ENCODE results near the gene STYXL1.
"Not testable (repeated sequence)": the region's sequence is repeated elsewhere in the genome, so short reads cannot be mapped to it uniquely, and the experiment has no call there.

STYXL1 gene

DNA sequence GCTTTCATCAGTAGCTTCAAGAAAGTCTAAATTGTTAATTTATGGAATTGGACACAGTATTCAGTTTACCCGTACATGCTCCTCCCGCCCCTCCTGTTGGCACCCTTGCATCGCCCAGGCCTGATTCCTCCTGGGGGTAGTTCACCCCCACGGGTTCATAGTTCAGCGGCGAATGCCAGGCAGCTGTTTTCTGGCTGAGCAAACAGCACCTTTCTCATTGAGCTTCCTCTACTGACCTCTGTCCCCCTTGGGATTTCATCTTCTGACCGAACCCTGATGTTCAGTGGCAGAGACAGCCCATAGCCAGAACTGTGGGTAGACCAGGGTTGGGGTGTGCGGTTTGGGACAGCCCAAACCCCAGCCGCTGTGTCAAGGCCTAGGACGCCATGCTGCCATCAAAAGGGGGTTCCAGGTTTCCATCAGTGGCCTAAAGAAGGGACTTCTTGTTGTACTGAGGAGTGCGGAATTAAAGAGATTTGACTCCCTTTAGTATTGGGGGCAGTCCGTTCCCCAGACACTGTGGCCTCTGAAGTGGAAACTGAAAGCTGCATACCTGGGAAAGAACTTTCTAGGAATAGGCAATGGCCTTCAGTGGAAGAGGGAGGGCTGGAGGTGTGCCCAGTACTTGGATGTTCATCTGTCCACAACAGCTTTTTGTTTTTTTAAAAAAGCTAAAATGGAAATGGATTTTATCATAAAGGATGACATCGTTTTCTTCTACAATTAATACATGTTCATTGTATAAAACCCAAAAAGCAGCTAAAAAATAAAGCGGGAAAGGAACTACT, 19.1 kb upstream of the STYXL1 start:
- DNase-seq (ENCODE audit: low read depth in 2 of 2): no peak

DNA sequence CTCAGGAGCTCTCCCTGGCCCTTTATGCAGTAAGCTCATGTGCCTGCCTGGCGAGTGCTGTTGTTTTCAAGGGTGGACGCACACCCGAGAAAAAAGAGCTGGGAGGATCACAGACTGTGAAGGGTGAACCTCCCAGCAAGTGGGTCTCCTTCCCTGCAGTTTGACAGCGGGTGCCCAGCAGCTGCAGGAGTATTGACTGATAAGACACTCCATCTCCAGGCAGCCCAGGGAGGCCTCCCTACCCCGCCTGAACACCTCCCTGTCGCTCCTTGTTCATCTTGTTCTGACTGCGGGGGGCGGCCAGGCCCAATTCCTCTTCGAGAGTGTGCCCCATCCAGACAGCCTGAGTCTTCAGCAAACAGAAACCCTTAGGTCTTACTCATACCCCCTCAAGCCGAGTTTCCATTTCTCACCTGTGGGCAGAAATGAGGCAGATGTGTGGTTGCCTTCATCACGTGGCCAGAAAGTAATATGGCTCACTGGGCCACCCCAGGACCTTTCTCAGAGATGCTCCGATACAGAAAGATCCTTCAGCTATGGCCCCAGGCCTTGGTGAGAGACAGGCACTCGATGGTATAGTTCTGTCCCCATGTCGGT, 17.3 kb upstream of the STYXL1 start:
- DNase-seq (ENCODE audit: low read depth in 2 of 2): no peak

- no peak for DNase-seq (ENCODE audit: low read depth in 2 of 2)
Observed at GRCh38 chr7:76064208-76064970, 16.6 kb upstream of the STYXL1 start.

DNA sequence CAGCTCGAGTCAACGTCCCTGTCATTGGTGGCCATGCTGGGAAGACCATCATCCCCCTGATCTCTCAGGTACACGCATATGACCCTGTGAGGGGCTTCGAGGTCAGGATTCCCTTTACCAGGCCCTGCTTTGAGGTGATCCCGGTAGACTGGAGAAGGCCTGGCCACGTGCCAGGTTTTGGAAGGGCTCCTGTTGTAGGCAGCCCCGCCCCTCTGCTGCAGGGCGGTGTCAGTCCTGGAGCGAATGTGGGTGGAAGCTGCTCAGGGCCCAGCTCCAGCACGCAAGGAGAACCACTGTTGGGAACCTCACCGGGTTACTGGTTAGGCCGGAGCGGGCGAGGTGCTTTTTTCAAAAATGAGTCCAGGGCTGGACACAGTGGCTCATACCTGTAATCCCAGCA, 15.7 kb upstream of the STYXL1 start:
- DNase-seq (ENCODE audit: low read depth in 2 of 2): no peak

GRCh38 chr7:76063114-76063513, 15.3 kb upstream of the STYXL1 start:
- DNase-seq (ENCODE audit: low read depth in 2 of 2): no peak

DNA sequence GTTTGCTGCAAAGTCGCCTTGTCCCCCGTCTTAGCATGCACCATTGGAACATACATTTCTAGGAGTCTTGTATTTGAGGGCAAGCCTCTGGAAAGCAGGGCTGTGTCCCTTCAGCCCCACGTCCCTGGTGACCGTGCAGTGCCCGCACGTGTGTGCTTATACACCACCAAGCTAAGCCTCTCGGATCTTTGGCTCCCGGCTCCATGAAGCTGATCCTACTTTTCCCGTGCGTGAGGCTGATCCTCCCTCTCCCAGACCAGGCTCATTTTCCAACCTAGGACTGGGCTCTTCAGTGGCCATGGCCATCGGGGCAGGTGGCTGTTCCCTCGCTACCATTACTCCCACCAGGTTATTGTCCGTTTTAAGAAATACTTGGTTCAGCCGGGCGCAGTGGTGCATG, 14.5 kb upstream of the STYXL1 start:
- no peak for DNase-seq (ENCODE audit: low read depth in 2 of 2)

DNA sequence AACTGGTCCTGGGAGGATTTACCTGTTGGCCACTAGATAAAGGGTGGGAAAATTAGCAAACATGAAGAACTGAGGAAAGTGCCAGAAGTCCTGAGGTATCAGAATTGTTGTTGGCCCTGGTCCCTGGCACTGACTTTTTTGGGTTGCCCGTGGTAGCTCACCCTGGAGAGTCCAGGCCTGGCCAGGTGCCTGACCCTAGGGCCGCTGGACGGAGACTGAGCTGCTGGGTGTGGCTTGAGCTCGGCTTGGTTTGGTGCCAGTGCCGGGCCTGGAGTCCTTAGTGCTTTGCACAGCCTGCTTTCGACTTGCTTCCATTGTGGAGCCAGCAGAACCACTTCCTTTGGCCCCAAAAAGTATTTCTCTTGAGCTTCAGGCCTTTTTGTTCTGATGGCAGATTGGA, 13.0 kb upstream of the STYXL1 start:
- DNase-seq (ENCODE audit: low read depth in 2 of 2): no peak

GRCh38 chr7:76058745-76059144, 10.9 kb upstream of the STYXL1 start:
- not testable (repeated sequence) for DNase-seq (ENCODE audit: low read depth in 2 of 2)

- DNase-seq (ENCODE audit: low read depth in 2 of 2): no peak
Observed at GRCh38 chr7:76057813-76058145, 10.0 kb upstream of the STYXL1 start.

DNA sequence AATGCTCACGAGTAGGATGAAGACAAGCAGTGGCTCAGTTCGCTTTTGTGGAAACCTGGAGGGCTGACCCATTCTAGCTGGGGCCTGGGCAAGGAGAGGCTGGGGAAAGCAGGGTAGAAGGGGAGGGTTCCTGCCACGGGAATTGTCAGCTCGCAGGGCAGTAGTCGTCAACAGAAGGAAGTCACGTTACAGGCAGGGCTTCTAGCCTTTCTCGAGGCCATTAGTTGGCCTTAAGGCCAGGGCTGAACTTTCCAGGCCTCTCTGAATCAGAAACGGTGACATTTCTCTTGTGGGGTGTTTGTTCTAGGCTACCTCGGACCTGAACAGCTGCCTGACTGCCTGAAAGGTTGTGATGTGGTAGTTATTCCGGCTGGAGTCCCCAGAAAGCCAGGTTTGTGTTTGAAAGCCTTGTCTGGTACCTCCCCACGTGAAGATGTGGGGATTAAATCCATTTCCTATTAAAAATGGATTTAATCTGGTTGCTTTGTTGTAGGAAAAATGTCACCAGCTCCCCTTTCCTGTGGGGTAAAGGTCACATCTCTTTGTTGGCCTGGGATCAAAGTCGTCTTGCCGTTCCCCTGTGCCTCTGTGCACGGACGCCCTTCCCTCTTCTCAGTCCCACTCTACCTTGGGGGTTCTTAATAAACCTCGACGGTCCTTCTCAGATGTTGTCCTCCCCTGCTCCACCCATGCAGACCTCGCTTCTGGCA, 9.5 kb upstream of the STYXL1 start:
- DNase-seq (ENCODE audit: low read depth in 2 of 2): no peak

DNA sequence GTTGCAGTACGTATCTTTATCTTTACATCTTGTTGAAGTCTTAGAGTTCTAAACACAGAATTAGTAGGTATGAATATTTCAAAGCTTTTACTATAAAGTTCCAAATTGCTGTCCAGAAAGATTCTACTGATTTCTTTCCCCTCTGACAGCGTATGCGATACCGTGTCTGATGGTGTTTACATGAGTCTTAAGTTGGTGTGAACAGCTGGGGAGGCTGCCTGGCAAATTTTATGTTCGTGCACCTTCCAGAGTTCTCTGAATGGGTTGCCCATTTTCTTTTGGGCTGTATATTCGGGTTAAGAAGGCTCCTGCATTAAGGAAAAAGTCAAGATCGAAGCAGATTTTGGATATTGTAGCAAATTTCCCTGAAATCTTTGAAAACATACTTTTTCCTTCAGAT, 8.4 kb upstream of the STYXL1 start:
- no peak for DNase-seq (ENCODE audit: low read depth in 2 of 2)

DNA sequence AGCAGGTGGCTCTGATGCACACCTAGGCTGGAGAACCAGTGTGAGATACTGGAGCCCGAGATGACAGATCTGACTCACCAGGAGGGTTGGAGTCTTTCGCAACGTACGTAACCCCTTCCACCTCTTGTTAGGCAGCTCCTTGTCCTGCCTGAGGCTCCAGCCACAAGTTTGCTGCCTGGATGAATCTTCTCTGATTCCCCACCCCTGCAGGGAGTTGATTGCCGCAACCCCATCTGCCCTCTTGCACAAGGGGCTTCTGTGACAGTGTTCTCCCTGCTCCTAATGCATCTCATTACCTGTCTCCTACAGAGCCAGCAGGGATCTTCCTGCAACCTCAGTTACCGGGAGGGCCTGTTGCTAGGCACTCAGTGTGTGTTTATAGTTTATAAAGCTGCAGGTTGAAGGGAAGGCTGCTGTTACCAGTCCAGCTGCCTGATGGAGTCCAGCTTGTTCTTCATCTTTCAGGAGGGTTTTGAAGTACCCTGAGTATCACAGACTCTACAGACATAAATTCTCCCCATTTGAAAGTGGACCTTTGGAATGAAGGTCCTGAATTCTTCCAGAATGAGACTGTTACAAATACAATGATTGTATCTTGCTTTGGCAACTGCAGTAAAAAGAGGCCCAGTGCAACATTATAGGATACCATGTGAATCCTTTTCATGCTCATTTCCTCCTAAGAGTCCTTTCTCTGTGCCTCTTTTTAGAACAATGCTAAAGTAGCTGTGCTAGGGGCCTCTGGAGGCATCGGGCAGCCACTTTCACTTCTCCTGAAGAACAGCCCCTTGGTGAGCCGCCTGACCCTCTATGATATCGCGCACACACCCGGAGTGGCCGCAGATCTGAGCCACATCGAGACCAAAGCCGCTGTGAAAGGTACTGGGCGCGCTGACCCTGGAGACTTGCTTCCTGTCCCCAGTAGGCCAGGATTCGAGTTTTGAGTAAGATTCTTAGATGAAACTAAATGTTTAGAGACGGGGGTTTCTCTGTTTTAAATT, 6.6 kb upstream of the STYXL1 start:
- DNase-seq (ENCODE audit: low read depth in 2 of 2): no peak

DNA sequence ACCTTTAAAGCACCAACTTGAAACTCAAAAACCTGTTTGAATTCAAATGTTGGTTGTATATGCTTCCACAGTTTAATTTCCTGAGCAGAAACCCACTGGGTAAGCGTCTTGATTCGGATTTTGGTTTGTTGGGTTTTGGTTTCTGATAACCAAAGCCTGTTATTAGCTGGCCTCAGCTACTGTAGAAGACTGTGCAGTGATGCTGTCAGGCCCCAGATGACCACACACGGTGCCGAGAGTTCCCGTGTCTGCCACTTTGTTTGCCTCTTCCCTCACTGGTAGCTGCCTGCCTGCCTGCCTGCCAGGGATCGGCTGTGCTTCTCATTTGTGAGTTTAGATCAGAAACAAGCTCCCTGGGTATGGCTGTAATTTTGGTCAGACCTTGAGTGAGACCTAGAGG, 5.7 kb upstream of the STYXL1 start:
- DNase-seq (ENCODE audit: low read depth in 2 of 2): no peak

DNA sequence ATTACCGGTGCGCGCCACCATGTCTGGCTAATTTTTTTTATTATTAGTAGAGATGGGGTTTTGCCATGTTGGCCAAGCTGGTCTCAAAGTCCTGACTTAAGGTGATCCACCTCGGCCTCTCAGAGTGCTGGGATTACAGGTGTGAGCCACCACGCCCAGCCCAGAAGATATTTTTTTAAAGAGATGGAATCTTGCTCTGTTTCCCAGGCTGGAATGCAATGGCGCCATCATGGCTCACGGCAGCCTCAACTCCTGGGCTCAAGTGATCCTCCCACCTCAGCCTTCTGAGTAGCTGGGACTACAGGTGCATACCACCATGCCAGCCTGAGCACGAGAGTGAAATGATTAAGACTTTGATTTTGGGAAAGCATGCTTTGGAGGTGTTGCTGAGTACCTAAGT, 4.9 kb upstream of the STYXL1 start:
- DNase-seq (ENCODE audit: low read depth in 2 of 2): not testable (repeated sequence)

DNA sequence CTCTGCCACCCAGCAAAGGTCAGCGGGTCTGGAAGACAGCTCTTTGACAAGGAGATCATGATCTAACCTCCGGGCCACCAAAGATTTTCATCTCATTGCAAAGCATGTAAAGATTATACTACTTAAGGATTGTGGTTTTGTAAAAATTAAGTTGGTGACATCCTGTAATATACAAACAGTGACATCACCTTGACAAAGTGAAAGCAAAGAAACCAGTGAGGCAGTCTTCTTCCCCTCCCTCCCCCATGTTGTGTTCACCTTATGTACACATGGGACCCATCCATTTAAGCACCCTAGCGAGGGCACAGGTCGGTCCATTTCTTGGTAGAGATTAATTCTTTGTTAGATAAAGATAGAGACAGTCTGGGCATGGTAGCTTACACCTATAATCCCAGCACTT, 4.0 kb upstream of the STYXL1 start:
- DNase-seq (ENCODE audit: low read depth in 2 of 2): no peak

- DNase-seq (ENCODE audit: low read depth in 2 of 2): no peak
Observed at GRCh38 chr7:76050545-76050944, 2.7 kb upstream of the STYXL1 start.

DNA sequence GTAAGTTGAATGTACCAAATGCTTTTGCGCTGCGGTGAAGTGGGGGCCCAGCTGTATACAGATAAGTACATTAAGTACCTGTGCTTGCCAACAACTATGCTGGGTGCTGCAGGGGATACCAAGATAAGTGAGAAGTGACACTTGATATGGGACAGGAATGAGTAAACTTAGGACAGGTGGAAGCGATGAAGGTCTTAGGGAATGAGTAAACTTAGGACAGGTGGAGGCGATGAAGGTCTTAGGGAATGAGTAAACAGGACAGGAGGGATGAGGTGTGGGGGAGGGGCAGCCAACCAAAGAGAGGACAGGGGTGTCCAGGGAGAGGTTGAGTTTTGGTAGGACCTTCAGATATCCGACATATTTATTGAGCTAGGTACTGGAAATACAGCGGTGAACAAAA, 1.5 kb upstream of the STYXL1 start:
- DNase-seq (ENCODE audit: low read depth in 2 of 2): no peak

- DNase-seq (ENCODE audit: low read depth in 2 of 2): no peak
Observed at GRCh38 chr7:76048668-76048988, 828 bp upstream of the STYXL1 start.

DNA sequence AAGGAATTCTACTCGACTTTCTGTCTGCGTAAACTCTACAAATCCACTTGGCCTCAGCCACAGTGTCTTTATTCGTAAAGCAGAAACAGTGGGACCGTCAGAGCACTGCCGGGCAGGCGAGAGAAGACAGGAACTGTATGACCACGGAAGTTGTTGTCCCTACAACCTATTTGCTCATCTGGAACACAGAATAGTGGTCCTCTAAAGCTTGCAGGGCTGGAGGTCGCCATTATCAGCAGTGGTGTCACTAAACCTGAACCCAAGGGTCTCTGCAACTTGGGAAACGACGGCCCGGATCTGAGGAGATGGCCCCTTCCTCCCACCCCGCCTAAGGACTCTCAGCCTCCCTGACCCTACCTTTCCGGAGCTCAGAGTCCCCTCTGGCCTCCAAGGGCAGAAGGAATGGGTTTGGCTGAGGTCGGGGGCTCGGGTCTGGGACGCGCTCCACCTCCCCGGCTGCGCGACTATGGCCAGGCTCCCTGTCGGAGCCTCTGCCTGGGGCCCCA, 442 bp downstream of the STYXL1 start:
- DNase-seq (ENCODE audit: low read depth in 2 of 2): no peak

GRCh38 chr7:76044375-76044865, 3.4 kb downstream of the STYXL1 start:
- DNase-seq (ENCODE audit: low read depth in 2 of 2): no peak

GRCh38 chr7:76040126-76040525, 7.7 kb downstream of the STYXL1 start:
- no peak for DNase-seq (ENCODE audit: low read depth in 2 of 2)

Measured in stimulated activated CD4-positive, alpha-beta T cell treated with anti-CD3 and anti-CD28 coated beads, Interleukin-1b, Interleukin-23, amount 100 ng/mL, for 1 hour (primary cell).